ENCODE results near the gene TMEM233.

Gene TMEM233
- 0 to 0.16 (median 0) reads per million in 18 experiments for total RNA-seq

DNA sequence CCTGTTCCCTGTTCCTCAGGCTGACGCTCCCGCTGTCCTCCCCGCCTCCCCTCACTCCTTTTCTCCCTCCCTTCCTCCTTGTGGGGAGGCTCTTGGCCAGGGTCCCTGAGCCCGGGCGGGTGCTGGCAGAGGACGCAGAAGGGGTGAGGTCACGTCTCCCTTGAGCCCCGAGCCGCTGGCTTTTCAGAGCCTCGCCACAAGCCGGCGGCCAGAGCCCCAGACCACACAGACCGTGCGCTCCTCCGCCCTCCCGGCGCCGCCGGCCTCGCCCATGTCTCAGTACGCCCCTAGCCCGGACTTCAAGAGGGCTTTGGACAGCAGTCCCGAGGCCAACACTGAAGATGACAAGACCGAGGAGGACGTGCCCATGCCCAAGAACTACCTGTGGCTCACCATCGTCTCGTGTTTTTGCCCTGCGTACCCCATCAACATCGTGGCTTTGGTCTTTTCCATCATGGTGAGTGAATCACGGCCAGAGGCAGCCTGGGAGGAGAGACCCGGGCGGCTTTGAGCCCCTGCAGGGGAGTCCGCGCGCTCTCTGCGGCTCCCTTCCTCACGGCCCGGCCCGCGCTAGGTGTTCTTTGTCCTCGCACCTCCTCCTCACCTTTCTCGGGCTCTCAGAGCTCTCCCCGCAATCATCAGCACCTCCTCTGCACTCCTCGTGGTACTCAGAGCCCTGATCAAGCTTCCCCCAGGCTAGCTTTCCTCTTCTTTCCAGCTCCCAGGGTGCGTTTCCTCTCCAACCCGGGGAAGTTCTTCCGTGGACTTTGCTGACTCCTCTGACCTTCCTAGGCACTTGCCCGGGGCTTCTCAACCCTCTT lies at the start of gene TMEM233:
TSS of gene TMEM233 (plus strand) at position 197 of the 821 bp plus-strand sequence. CDS start at position 272, 75 bp downstream.
- DNase-seq, result no peak

DNA sequence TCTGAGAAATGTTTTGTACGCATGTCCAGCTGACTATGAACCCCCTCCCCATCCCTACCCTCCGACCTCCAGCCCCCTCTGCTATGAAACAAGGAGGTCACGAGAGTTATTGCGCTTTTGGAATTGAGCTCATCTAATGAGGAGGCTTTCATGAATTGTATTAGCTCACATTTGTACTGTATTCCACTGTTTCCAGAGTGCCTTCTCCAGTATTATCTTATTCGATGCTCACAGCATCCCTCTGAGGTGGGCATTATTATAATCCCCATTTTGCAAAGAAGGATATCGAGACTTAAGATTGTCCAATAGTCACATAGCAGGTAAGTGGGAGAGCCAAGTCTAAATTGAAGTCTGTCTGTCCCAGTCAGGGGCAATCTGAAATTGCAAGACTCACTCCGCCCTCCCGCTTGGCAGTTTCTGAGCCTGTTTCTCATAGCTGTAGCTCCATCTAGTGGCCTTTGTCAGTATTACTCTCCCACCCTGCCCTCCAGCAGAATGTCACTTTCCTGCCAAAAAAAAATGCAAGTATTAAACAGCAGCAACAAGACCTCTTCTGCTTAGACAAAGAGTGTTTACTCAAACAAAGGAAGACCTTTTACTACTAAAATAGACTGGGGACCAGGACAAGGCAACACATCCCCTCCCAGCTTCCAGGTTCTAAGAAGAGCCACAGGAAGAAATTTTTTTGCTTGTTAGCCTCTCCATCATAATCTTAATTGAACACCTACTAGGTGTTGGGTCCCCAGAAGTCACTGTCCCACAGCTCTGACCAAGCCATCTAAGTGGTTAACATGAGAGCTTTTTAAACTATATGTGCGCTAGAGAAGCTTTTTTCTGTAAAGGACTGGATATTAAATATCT lies 48.6 kb upstream of the TMEM233 start:
- DNase-seq, result peak; percentile 56 to 57

- no peak for DNase-seq
Measured at GRCh38 chr12:119546340-119546739, 47.2 kb upstream of the TMEM233 start.

GRCh38 chr12:119547001-119547400 lies 46.6 kb upstream of the TMEM233 start:
- no peak for DNase-seq

- DNase-seq, result no peak
Measured at GRCh38 chr12:119556854-119557253, 36.7 kb upstream of the TMEM233 start.

DNA sequence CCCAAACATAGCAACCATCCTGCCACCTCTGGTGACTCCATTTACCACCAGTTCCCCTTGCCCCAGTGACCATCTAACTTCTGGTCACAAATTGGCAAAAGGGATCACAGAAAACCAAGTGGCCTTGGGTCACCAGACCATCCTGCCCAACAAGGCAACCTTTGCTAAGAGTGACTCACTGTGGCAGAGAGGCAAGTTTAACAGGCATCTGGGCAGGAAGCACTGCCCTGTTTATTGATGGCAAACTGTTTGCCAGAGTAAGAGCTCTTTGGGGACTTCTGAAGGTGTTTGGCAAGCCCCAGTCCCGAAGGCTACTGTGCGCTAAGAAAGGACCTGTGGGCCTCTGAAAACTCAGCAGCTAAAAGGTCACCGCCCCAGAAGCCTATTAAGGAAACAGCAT lies 28.2 kb upstream of the TMEM233 start:
- DNase-seq, result no peak

DNA sequence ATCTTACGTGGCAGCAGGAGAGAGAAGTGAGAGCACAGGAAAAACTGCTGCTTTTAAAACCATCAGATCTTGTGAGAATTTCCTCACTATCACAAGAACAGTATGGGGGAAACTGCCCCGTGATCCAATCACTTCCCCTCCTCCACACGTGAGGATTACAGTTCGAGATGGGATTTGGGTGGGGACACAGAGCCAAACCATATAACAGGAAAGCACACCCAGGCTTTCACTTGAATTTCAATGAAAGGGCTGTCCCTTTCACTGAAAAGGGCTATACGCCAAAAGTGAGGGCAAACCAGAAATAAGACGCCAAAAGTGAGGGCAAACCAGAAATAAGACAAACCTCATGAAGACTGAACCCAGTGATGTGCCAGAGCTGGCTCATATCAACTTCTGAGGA lies 22.8 kb upstream of the TMEM233 start:
- DNase-seq, result no peak

- DNase-seq, result no peak
Measured at GRCh38 chr12:119573086-119573485, 20.5 kb upstream of the TMEM233 start.

DNA sequence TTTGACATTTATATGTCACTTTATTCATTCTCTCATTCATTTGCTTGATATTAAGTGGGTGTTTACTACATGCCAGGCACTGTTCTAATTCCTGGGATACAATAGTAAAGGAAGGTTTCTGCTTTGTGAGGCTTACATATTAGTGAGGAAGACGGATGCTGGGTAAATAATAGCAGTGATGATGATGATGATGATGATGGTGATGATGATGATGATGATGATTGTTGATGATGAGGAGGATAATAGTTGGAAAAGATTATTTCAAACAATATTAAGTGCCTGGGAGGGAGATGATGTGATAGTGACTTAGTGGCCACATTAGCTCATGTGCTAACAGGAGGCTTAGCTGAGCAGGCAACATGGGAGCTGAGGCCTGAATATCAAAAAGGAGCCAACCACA lies 19.3 kb upstream of the TMEM233 start:
- DNase-seq, result no peak

DNA sequence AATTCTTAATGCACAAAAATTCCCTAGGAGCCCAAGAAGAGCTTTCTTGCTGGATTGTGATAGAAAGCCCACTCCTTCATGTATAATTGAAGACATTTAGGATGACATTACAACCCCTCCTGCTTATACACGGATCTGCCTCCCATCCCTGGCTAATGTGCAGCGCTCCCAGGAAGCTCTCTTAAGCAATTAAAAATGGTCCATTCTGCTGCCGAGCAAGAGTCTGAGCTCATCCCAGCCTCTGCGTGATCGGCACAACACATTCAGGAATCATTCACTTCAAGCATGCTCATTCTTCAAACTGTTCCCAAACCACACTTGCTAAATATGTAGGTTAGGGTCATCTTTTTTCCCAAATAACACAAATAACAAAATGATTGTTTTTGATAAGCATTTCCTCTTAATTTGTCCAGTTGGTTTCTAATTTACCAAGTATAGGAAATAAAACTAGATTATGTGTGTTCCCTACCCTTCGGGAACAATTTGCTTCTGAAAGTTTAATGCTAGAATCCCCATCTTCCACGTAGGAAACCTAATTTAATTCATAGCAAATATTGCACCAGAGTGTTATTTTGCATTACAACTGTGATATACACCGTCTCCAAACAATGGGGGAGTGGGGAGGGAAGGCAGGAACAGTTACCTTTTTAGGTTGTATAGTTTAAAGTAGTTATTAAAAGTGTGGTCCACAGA lies 17.3 kb upstream of the TMEM233 start:
- DNase-seq, result no peak

- no peak for DNase-seq
Measured at GRCh38 chr12:119576915-119577314, 16.7 kb upstream of the TMEM233 start.

- DNase-seq, result no peak
Measured at GRCh38 chr12:119578112-119578511, 15.5 kb upstream of the TMEM233 start.

GRCh38 chr12:119589097-119589496 lies 4.5 kb upstream of the TMEM233 start:
- DNase-seq, result peak in 1 of 2 donors; percentile 4

DNA sequence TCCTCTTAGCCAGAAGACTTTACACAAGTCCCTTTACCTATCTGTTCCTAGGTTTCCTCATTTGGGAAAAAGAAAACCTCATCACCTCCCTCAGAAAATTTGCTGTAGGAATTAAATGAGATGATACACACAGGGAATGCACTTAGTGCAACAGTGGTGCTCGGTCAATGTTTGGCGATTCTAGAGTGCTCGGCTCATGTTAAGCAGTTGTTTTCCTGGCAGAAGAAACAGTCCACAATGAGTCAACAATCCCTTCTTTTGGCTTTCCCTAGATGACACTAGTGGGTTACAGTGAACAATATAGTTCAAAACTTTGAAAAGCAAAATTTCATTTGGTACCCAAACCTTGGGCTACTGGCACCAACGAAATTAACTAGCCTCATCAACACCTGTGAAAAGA lies 3.9 kb upstream of the TMEM233 start:
- no peak for DNase-seq

DNA sequence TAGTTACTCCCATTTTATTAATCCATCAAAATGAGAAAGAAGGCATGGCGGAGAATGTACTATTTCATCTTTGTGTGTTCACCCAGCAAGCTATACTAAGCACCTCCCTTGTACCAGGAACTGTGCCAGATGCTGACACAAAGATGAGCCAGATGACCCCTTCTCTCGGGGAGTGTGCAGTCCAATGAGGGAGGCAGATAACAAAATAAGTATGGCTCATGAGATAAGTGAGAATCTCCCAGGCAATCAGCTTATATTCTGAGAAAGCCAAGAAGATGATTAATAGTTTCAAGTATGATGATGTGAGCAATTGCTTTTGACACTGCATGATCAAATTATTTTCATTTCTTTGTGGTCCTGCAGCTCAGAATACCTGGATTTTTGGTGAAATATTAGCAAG lies 1.3 kb upstream of the TMEM233 start:
- DNase-seq, result no peak

DNA sequence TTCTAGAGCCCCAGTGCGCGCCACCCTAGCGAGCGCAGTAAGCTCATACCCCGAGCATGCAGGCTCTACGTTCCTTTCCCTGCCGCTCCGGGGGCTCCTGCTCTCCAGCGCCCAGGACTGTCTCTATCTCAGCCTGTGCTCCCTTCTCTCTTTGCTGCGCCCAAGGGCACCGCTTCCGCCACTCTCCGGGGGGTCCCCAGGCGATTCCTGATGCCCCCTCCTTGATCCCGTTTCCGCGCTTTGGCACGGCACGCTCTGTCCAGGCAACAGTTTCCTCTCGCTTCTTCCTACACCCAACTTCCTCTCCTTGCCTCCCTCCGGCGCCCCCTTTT lies 791 bp downstream of the TMEM233 start:
- DNase-seq, result no peak

GRCh38 chr12:119594772-119595445 lies 1.3 kb downstream of the TMEM233 start:
- no peak for DNase-seq

DNA sequence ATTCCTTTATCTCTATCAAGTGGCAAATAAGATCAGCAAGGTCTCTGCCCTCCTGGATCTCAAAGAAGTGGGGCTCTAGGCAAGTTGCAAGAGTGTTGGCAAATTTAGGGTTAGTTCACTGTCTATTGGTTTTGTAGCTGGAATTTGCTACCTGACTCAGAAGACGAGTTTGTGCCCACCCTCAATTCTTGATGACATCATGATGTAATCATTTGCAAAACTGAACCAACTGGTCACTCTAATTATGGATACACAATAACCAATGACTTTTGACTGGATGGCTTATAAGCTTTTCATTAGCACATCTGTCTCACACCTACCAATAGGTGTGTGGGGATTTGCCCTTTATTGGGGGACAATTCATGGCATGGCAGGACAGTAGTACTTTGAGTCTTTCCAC lies 4.6 kb downstream of the TMEM233 start:
- no peak for DNase-seq

DNA sequence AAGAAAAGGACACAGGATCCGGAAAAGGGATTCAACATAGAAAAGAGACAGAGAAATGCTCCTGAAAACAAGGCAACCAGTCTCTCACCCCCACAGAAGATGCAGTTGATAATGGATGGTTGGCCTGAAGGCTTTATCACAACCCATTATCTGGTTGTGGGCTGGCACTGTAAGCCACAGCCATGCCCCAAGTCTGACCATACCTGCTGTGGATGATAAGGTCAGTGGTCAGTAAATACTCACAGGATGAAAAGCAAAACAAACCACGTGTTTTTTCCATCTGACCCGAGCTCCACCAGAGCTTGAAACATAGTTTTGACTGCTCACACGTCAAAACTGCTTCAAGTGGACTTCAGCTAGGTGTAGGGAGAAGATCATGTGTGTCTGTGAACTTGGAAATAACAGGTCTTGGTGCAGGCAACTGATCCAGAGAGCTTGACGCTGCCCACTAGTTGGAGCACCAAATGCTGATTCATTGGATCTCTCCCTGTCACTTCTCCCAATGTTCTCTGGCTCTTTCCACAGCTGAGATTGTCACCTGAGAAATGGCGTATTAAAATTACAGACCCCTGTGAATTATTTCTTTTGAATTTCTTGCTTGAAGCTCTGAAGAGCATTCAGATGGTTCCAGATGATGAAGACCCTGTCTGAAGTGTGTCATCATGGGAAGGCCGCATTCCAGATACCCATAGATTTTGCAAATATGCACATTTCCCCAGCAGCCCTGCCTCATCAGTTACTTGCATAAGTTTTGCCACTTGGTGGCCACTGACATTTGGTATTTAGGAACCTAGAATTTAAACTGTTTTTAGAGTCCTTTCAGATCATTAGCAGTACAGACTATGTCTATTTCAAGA lies 8.5 kb downstream of the TMEM233 start:
- no peak for DNase-seq

- no peak for DNase-seq
Measured at GRCh38 chr12:119602734-119603094, 9.1 kb downstream of the TMEM233 start.

DNA sequence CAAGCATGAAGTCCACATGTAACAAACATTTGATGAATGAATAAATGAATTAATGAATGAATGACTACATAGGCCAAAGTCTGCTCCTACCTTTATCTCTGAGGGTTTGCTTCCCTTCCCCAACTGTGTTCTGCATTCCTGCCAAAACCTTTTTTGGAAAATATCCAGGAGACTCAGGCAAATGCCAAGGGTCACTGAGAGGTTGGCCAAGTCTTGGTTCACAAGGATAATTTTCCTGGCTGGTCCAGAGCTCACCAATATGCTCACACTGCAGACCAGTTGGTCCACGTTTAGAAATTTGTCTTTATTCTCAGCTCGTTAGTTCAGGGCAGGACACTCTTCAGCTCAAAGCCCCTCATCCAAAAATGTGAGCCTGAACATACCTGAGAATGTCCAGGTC lies 10.2 kb downstream of the TMEM233 start:
- no peak for DNase-seq

DNA sequence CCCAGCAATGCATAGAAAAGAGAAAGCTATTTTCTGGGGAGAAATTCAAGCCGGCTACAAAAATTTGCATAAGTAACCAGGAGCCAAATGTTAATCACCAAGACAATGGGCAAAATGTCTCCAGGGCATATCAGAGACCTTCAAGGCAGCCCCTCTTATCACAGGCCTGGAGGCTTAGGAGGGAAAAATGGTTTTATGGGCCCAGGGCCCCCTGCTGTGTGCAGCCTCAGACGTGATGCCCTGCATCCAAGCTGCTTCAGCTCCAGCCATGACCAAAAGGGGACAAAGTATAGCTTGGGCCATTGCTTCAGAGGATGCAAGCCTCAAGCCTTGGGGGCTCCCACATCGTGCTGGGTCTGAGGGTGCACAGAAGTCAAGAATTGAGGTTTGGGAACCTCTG lies 15.8 kb downstream of the TMEM233 start:
- no peak for DNase-seq

Data from inflammatory macrophage (primary cell).